Measurements from ENCODE around the gene C10orf88.
A peak's percentile ranks its signal among the peaks of the same experiment; 100 is the strongest.
"Not testable (repeated sequence)": the region's sequence is repeated elsewhere in the genome, so short reads cannot be mapped to it uniquely, and the experiment has no call there.

C10orf88 gene

DNA sequence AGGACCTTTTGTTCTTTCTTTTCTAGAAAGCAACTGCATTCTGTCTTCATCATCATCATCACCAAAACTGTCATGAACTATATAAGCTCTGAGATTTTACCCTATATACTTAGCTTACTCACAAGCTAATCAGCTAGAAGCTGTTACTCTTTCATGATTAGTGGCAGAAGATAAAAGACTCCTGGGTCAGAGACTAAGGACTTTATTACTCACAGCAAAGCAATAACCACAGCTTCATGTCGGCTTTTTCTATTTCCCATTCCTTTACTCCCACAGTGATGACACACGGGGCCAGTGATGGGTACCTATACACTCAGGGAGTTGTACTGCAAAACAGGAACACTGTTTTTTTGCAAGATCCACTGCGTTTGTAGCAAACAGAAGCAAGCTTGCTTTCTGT is 8.4 kb upstream of the C10orf88 start:
- no peak for DNase-seq (ENCODE audit: low read depth in 2 of 2)

GRCh38 chr10:122957474-122957873 is 3.4 kb upstream of the C10orf88 start:
- no peak for DNase-seq (ENCODE audit: low read depth in 2 of 2)

GRCh38 chr10:122955892-122956291 is 1.9 kb upstream of the C10orf88 start:
- no peak for DNase-seq (ENCODE audit: low read depth in 2 of 2)

DNA sequence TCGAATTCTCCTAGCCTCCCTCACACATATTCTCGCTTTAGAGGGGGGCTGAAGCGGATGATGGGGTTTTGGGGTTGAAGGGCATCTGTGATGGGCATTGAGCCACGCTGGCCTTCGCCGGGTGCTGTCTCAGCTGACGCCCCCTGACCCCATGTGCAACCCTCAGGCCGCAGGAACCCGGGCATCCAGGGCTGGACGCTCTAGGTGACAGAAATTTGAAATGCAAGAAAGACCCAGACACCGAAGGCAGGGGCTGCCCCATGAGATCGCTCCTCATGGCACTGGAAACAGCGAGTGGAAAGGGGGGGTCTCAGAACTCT is 664 bp upstream of the C10orf88 start:
- no peak for DNase-seq (ENCODE audit: low read depth in 2 of 2)

GRCh38 chr10:122949296-122949695 is 4.7 kb downstream of the C10orf88 start:
- DNase-seq (ENCODE audit: low read depth in 2 of 2) = no peak

DNA sequence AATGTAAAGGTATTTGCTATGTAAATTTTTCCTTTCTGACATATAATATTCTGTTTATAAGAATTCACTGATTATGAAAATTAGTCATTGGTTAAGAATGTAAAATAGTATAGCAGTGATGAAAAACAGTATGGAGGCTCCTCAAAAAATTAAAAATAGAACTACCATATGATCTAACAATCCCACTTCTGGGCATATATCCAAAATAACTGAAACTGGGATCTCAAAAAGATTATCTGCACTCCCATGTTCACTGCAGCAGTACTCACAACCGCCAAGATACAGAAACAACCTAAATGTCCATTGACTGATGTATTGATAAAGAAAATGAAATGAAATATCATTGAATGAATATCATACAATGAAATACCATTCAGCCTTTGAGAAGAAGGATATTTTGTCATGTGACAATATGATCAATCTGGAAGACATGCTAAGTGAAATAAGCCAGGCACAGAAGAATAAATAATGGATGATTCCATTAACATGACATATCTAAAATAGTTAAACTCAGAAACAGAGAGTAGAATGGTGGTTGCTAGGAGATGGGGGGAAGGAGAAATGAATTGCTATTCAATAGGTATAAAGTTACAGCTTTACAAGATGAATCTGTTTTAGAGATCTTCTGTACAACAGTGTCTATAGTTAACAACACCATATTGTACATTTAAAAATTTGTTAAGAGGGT is 14.0 kb downstream of the C10orf88 start:
- no peak for DNase-seq (ENCODE audit: low read depth in 2 of 2)

DNA sequence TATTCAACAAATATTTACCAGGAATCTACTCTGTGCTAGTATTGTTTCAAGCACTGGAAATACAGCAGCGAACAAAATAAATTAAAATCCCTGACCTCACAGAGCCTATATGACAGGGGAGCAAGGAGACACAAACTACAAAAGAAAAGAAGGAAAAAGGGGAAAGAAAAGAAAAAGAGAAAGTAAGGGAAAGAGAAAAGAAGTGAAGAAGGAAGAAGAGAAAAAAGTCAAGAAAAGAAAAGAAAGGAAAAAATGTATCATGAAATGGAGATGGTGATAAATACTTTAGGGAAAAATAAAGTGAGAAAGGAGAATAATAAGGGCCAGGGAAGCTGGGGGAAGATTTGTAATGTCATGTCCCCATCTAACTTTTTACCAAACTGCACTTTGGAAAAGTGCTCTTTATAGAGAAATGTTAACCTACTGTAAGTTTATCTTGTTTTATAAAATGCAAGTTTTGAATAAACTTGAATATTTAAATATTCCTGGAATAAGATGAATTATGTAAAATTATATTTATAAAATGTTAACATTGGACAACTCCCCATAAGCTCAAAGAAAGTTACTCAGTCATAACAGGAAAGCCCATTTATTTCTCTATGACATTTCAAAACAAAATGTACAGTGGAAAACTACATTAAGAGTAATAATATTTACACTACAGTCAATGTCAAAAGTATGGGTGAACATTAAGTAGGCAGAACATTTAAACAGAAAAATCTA is 14.7 kb downstream of the C10orf88 start:
- DNase-seq (ENCODE audit: low read depth in 2 of 2) = no peak

- no peak for DNase-seq (ENCODE audit: low read depth in 2 of 2)
Measured at GRCh38 chr10:122931088-122931906, 22.7 kb downstream of the C10orf88 start.

GRCh38 chr10:122930140-122930539 is 23.9 kb downstream of the C10orf88 start:
- no peak for DNase-seq (ENCODE audit: low read depth in 2 of 2)

DNA sequence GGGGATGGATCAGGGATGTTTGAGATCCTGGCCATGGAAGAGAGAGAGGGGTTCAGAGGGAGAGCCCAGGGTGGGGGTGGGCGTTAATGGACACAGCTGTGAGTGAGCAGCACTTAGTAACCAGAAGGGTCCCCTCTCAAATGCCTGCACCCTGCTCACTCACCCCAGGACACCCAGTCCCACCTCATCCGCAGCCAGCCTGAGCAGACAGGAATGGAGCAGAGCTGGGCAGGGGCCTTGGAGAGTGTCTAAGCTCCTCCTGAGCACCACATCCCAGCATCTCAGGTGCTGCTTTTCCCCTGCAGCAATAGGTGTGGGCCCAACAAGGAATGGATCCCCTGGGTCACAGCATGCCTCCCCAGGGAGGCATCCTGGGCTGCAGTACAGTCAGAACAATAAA is 38.3 kb downstream of the C10orf88 start:
- no peak for DNase-seq (ENCODE audit: low read depth in 2 of 2)

- peak in 1 of 2 donors; percentile 16 for DNase-seq (ENCODE audit: low read depth in 2 of 2)
Measured at GRCh38 chr10:122911889-122912484, 42.0 kb downstream of the C10orf88 start.

DNA sequence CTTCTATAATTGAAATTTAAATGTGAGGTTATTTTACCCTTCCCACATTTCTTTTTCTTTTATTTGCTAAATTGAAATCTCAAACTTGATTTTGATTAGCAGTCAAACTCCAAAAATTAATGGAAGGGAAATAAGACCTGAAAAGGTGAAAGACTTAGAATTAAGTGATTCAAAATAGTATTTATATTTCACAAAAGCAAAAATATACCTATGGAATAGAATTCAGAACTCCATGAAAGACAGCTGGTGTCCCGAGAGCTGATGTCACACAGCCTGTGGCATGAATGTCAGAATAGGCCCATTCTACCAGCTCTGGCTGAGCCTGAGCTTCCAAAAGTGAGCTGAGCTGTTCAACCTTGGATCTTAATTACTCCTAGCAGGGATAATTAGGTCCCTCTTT is 43.7 kb downstream of the C10orf88 start, which contains the start of gene FAM24A:
FAM24A (plus strand) TSS at position 301 of the 400 bp plus-strand sequence. CDS start 1,025 bp downstream, outside the sequence.
- DNase-seq (ENCODE audit: low read depth in 2 of 2) = no peak

- DNase-seq (ENCODE audit: low read depth in 2 of 2) = not testable (repeated sequence)
Measured at GRCh38 chr10:122903861-122904260, 50.2 kb downstream of the C10orf88 start.

GRCh38 chr10:122894261-122894944 is 59.6 kb downstream of the C10orf88 start:
- no peak for DNase-seq (ENCODE audit: low read depth in 2 of 2)

- DNase-seq (ENCODE audit: low read depth in 2 of 2) = no peak
Measured at GRCh38 chr10:122884166-122884565, 69.9 kb downstream of the C10orf88 start.

GRCh38 chr10:122882766-122883165 is 71.3 kb downstream of the C10orf88 start:
- no peak for DNase-seq (ENCODE audit: low read depth in 2 of 2)
